Activated effector memory CD4-positive, alpha-beta T cell treated with Interleukin-2 at 50 U/mL for 16 hours (primary cell): Measurements from ENCODE around the gene CDH2.

Experiments
- DNase-seq: peaks from one replicate; pipeline ENCODE4 v3.0.0-alpha.2; 2020

CDH2 gene

GRCh38 chr18:28176948-28177827 lies at the start of gene CDH2:
TSS of gene CDH2 (minus strand) at chr18:28177130. CDS start at chr18:28177022, 108 bp downstream.
- no peak for DNase-seq

- no peak for DNase-seq
These were observed 35.1 kb upstream of the CDH2 start for GRCh38 chr18:28212060-28212459.

GRCh38 chr18:28208712-28209265 lies 31.9 kb upstream of the CDH2 start:
- DNase-seq: no peak

GRCh38 chr18:28208268-28208667 lies 31.3 kb upstream of the CDH2 start:
- no peak for DNase-seq

- DNase-seq: no peak
These were observed 27.2 kb upstream of the CDH2 start for GRCh38 chr18:28204154-28204553.

- DNase-seq: no peak
These were observed 24.1 kb upstream of the CDH2 start for GRCh38 chr18:28201056-28201455.

- DNase-seq: no peak
These were observed 21.7 kb upstream of the CDH2 start for GRCh38 chr18:28198620-28199019.

GRCh38 chr18:28193177-28193778 lies 16.3 kb upstream of the CDH2 start:
- DNase-seq: no peak

GRCh38 chr18:28189400-28190239 lies 12.7 kb upstream of the CDH2 start:
- DNase-seq: no peak

GRCh38 chr18:28185121-28185520 lies 8.2 kb upstream of the CDH2 start:
- no peak for DNase-seq

GRCh38 chr18:28183418-28184078 lies 6.6 kb upstream of the CDH2 start:
- no peak for DNase-seq

- DNase-seq: no peak
These were observed 4.7 kb upstream of the CDH2 start for GRCh38 chr18:28181616-28182015.

GRCh38 chr18:28178720-28179119 lies 1.8 kb upstream of the CDH2 start:
- no peak for DNase-seq

GRCh38 chr18:28177828-28178635 lies 1.1 kb upstream of the CDH2 start:
- DNase-seq: no peak

- no peak for DNase-seq
These were observed 307 bp downstream of the CDH2 start for GRCh38 chr18:28176698-28176947.

- DNase-seq: no peak
These were observed 816 bp downstream of the CDH2 start for GRCh38 chr18:28175930-28176697.

- DNase-seq: no peak
These were observed 1.6 kb downstream of the CDH2 start for GRCh38 chr18:28175150-28175929.

GRCh38 chr18:28174181-28174905 lies 2.6 kb downstream of the CDH2 start:
- DNase-seq: no peak

GRCh38 chr18:28171837-28172236 lies 5.1 kb downstream of the CDH2 start:
- DNase-seq: no peak

- no peak for DNase-seq
These were observed 8.2 kb downstream of the CDH2 start for GRCh38 chr18:28168725-28169124.
